IMR-90 (cell line): ENCODE data around the gene KMT2E. TPM values are rescaled to one million over a fixed set of nuclear protein-coding genes. Genes with fewer than 3 reads are reported as not detected.

Source experiments
- ATAC-seq: fragments of 200-7000 bp; cut with Tn5 transposase; 2 replicates; pipeline ENCODE4 v1.9.1; 2020; ENCODE audit warnings: low read depth, mild to moderate bottlenecking, moderate library complexity
- BruUV-seq: library from RNA; stranded (reverse); fragments of 400-500 nt; replicated peaks from 2 replicates; lab custom pipeline; 2021; lab: Mats Ljungman, UMichigan
- CTCF ChIA-PET: fragments of 300-600 bp; formaldehyde crosslinking; extraction: SDS; loops from one replicate; lab custom pipeline; 2021; ENCODE audit warnings: antibody characterized with exemption; lab: Yijun Ruan, JAX
- POLR2A ChIA-PET: fragments of 300-600 bp; sonication (Branson Sonifier 250); formaldehyde crosslinking; loops from one replicate; lab custom pipeline; 2022; ENCODE audit warnings: antibody characterized with exemption; ENCODE audit not compliant: unreplicated experiment; lab: Charles Lee
- DNase-seq: peaks from one replicate; pipeline ENCODE4 v3.0.0; 2013
- H2AFZ ChIP-seq: replicated peaks from 2 replicates; pipeline ENCODE3; 2013; ENCODE audit warnings: low read length, mild to moderate bottlenecking; ENCODE audit not compliant: poor library complexity
- H2AK5ac ChIP-seq: 2 replicates; pipeline ENCODE4 v1.6.1; 2013; ENCODE audit warnings: low read depth, low read length, inconsistent platforms
- H2AK9ac ChIP-seq: replicated peaks from 2 replicates; pipeline ENCODE3; 2013; ENCODE audit warnings: mild to moderate bottlenecking, low read depth, low read length, moderate library complexity; ENCODE audit not compliant: poor library complexity
- H2BK120ac ChIP-seq: 2 replicates; pipeline ENCODE4 v1.6.1; 2013; ENCODE audit warnings: low read depth, low read length, inconsistent platforms
- H2BK15ac ChIP-seq: 3 replicates; pipeline ENCODE4 v1.6.1; 2013; ENCODE audit warnings: low read depth, low read length, inconsistent platforms
- H2BK20ac ChIP-seq: 2 replicates; pipeline ENCODE4 v1.6.1; 2013; ENCODE audit warnings: low read depth, mild to moderate bottlenecking, inconsistent platforms, low read length, moderate library complexity
- H2BK5ac ChIP-seq: 2 replicates; pipeline ENCODE4 v1.6.1; 2013; ENCODE audit warnings: mild to moderate bottlenecking, low read depth, low read length, inconsistent platforms; ENCODE audit not compliant: poor library complexity, severe bottlenecking
- H3K14ac ChIP-seq: replicated peaks from 2 replicates; pipeline ENCODE4 v1.6.1; 2013; ENCODE audit warnings: low read depth, low read length, inconsistent platforms
- H3K18ac ChIP-seq: 2 replicates; pipeline ENCODE4 v1.6.1; 2013; ENCODE audit warnings: low read depth, low read length, control low read depth
- H3K23ac ChIP-seq: 2 replicates; pipeline ENCODE4 v1.6.1; 2013; ENCODE audit warnings: low read depth, low read length, inconsistent platforms
- H3K27ac ChIP-seq: 2 replicates; pipeline ENCODE4 v1.5.1; 2013; ENCODE audit warnings: mild to moderate bottlenecking, control low read depth, low read length; ENCODE audit not compliant: insufficient read depth
- H3K27me3 ChIP-seq: 2 replicates; pipeline ENCODE4 v1.6.1; 2013; ENCODE audit warnings: low read length; ENCODE audit not compliant: control insufficient read depth, insufficient read depth
- H3K36me3 ChIP-seq: 2 replicates; pipeline ENCODE4 v1.6.1; 2013; ENCODE audit warnings: low read length, mixed read lengths; ENCODE audit not compliant: control insufficient read depth, insufficient read depth
- H3K4ac ChIP-seq: 2 replicates; pipeline ENCODE4 v1.6.1; 2013; ENCODE audit warnings: low read depth, low read length, inconsistent platforms
- H3K4me1 ChIP-seq: 2 replicates; pipeline ENCODE4 v1.6.1; 2013; ENCODE audit warnings: low read length, mixed read lengths; ENCODE audit not compliant: control insufficient read depth, insufficient read depth
- H3K4me2 ChIP-seq: 2 replicates; pipeline ENCODE4 v1.6.1; 2013; ENCODE audit warnings: low read depth, mild to moderate bottlenecking, control low read depth, low read length, moderate library complexity
- H3K4me3 ChIP-seq: 2 replicates; pipeline ENCODE4 v1.5.1; 2013; ENCODE audit warnings: low read depth, mild to moderate bottlenecking, control low read depth, low read length, moderate library complexity; ENCODE audit not compliant: insufficient read depth
- H3K56ac ChIP-seq: 2 replicates; pipeline ENCODE4 v1.6.1; 2013; ENCODE audit warnings: low read length, inconsistent platforms; ENCODE audit not compliant: insufficient read depth; ENCODE audit errors: extremely low read depth
- H3K79me1 ChIP-seq, 2 experiments: 2 replicates each; pipeline ENCODE4 v1.6.1; 2013; ENCODE audit warnings: low read length in 2 of 2, inconsistent platforms in 1 of 2, low read depth in 1 of 2
- H3K9ac ChIP-seq: 2 replicates; pipeline ENCODE4 v1.6.1; 2013; ENCODE audit warnings: low read depth, low read length, control low read depth
- H3K9me1 ChIP-seq: 2 replicates; pipeline ENCODE4 v1.6.1; 2013; ENCODE audit warnings: low read length, inconsistent platforms; ENCODE audit not compliant: insufficient read depth
- H3K9me3 ChIP-seq: 2 replicates; pipeline ENCODE4 v1.6.1; 2013; ENCODE audit warnings: low read length; ENCODE audit not compliant: control insufficient read depth, insufficient read depth
- H4K20me1 ChIP-seq: 2 replicates; pipeline ENCODE4 v1.6.1; 2013; ENCODE audit warnings: low read length, inconsistent platforms; ENCODE audit not compliant: insufficient read depth
- H4K5ac ChIP-seq: 2 replicates; pipeline ENCODE4 v1.6.1; 2013; ENCODE audit warnings: mild to moderate bottlenecking, low read depth, low read length, control low read depth
- H4K8ac ChIP-seq, 2 experiments: 2 replicates each; pipeline ENCODE4 v1.6.1; 2013; ENCODE audit warnings: low read depth in 2 of 2, low read length in 2 of 2, control low read depth in 1 of 2, inconsistent platforms in 1 of 2
- H4K91ac ChIP-seq: 2 replicates; pipeline ENCODE4 v1.6.1; 2013; ENCODE audit warnings: low read depth, low read length, inconsistent platforms; ENCODE audit not compliant: insufficient read depth
- BHLHE40 ChIP-seq: fragments of 150-350 bp; IDR thresholded peaks from 2 replicates; pipeline ENCODE4 v1.6.1; 2016; ENCODE audit warnings: mild to moderate bottlenecking, low read depth, low read length
- CEBPB ChIP-seq: IDR thresholded peaks from 2 replicates; pipeline ENCODE4 v1.6.1; 2012; ENCODE audit warnings: low read depth, low read length, improper control_type of control experiment
- CHD1 ChIP-seq: IDR thresholded peaks from 2 replicates; pipeline ENCODE4 v1.6.1; 2012; ENCODE audit warnings: low read depth, low read length, improper control_type of control experiment
- FOS ChIP-seq: fragments of 150-350 bp; IDR thresholded peaks from 2 replicates; pipeline ENCODE4 v1.6.1; 2016; ENCODE audit warnings: low read depth, low read length
- MAFK ChIP-seq: IDR thresholded peaks from 2 replicates; pipeline ENCODE4 v1.6.1; 2012; ENCODE audit warnings: low read depth, low read length, improper control_type of control experiment
- MAZ ChIP-seq: IDR thresholded peaks from 2 replicates; pipeline ENCODE4 v1.6.1; 2012; ENCODE audit warnings: low read depth, mild to moderate bottlenecking, low read length, improper control_type of control experiment, moderate library complexity, borderline replicate concordance
- MXI1 ChIP-seq: IDR thresholded peaks from 2 replicates; pipeline ENCODE4 v1.6.1; 2012; ENCODE audit warnings: low read depth, mild to moderate bottlenecking, low read length, moderate library complexity, borderline replicate concordance
- NFE2L2 ChIP-seq: fragments of 150-350 bp; IDR thresholded peaks from 2 replicates; pipeline ENCODE4 v1.6.1; 2016; ENCODE audit warnings: low read depth, mild to moderate bottlenecking, low read length
- POLR2A ChIP-seq: IDR thresholded peaks from 2 replicates; pipeline ENCODE4 v1.6.1; 2012; ENCODE audit warnings: mild to moderate bottlenecking, low read depth, low read length
- RAD21 ChIP-seq: IDR thresholded peaks from 2 replicates; pipeline ENCODE4 v1.6.1; 2012; ENCODE audit warnings: low read length, improper control_type of control experiment
- RCOR1 ChIP-seq: IDR thresholded peaks from 2 replicates; pipeline ENCODE4 v1.6.1; 2012; ENCODE audit warnings: mild to moderate bottlenecking, low read length, improper control_type of control experiment; ENCODE audit not compliant: insufficient replicate concordance
- RFX5 ChIP-seq: IDR thresholded peaks from 2 replicates; pipeline ENCODE4 v1.8.0; 2012; ENCODE audit warnings: low read depth, mild to moderate bottlenecking, low read length, moderate library complexity
- SMC3 ChIP-seq: fragments of 150-350 bp; IDR thresholded peaks from 2 replicates; pipeline ENCODE4 v1.6.1; 2016; ENCODE audit warnings: low read depth, mild to moderate bottlenecking, antibody characterized with exemption, low read length, moderate library complexity
- USF2 ChIP-seq: fragments of 150-350 bp; IDR thresholded peaks from 2 replicates; pipeline ENCODE4 v1.6.1; 2017; ENCODE audit warnings: mild to moderate bottlenecking, antibody characterized with exemption, low read length, low read depth
- WGBS, 2 experiments: methylation state at CpG; one replicate each; pipeline versions ENCODE4 v1.1.5 to v1.1.7; 2013; ENCODE audit warnings: missing lambda C conversion rate in 2 of 2; ENCODE audit not compliant: insufficient read length in 1 of 2; ENCODE audit errors: extremely low coverage in 2 of 2; 5-methylcytosine and 5-hydroxymethylcytosine counted together
- dilution Hi-C: fragments of 300-500 bp; cut with HindIII; formaldehyde crosslinking; loops from one replicate; pipeline ENCODE4 v1.14.3; 2018; ENCODE audit warnings: low sequenced_read_pairs; ENCODE audit not compliant: unreplicated experiment
- in situ Hi-C: fragments of 300-500 bp; cut with MboI; formaldehyde crosslinking; loops from 3 replicates; pipeline ENCODE4 v1.14.3; 2019; ENCODE audit warnings: low sequenced_read_pairs, inconsistent platforms, mixed read lengths
- intact Hi-C: fragments of 100-400 bp; cut with micrococcal nuclease; formaldehyde crosslinking; loops from 2 replicates; pipeline ENCODE4 v1.10.0; 2022
- polyA plus RNA-seq, 3 experiments: library from polyadenylated mRNA; depleted of rRNA; stranded (reverse); fragments of >200 nt; gene quantifications; 2 replicates each; pipeline ENCODE4 v1.2.3, GENCODE V29; 2012; ENCODE audit warnings: low replicate concordance in 1 of 3
- total RNA-seq: library from RNA; depleted of rRNA; stranded (reverse); fragments of >200 nt; gene quantifications from 2 replicates; pipeline ENCODE4 v1.2.3, GENCODE V29; 2012
- TF ChIP-seq, protein P1 (sequence below): conservative IDR thresholded peaks from 2 replicates; pipeline ENCODE4 v1.5.1; 2012; ENCODE audit warnings: mild to moderate bottlenecking, low read depth, low read length, improper control_type of control experiment
- TF ChIP-seq, protein P2 (sequence below): fragments of 150-350 bp; IDR thresholded peaks from 2 replicates; pipeline ENCODE4 v1.6.1; 2016; ENCODE audit warnings: low read depth, mild to moderate bottlenecking, low read length, moderate library complexity, borderline replicate concordance

The KMT2E gene
- total and polyA plus RNA-seq, 2 of the 4 experiments (the other 2 are of a cell fraction): 16.8 to 79.2 TPM

GRCh38 chr7:105141068-105141467, 127.1 kb downstream of the KMT2E start:
- peak; percentile 68 for ATAC-seq

More at GRCh38 chr7:105141068-105141467, 127.1 kb downstream of the KMT2E start:
- H3K4me3 ChIP-seq: no peak overlapping the region
- peaks cover 11 to 53% of the 10 kb centered on the region in 2 experiments for H3K79me1 ChIP-seq
- DNase-seq: peak; percentile 54
- TF ChIP-seq, protein P1, sequence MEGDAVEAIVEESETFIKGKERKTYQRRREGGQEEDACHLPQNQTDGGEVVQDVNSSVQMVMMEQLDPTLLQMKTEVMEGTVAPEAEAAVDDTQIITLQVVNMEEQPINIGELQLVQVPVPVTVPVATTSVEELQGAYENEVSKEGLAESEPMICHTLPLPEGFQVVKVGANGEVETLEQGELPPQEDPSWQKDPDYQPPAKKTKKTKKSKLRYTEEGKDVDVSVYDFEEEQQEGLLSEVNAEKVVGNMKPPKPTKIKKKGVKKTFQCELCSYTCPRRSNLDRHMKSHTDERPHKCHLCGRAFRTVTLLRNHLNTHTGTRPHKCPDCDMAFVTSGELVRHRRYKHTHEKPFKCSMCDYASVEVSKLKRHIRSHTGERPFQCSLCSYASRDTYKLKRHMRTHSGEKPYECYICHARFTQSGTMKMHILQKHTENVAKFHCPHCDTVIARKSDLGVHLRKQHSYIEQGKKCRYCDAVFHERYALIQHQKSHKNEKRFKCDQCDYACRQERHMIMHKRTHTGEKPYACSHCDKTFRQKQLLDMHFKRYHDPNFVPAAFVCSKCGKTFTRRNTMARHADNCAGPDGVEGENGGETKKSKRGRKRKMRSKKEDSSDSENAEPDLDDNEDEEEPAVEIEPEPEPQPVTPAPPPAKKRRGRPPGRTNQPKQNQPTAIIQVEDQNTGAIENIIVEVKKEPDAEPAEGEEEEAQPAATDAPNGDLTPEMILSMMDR: peak; percentile 44
- TF ChIP-seq POLR2A (no peak), RAD21 (peak; percentile 55), SMC3 (peak; percentile 50), CEBPB (no peak), RFX5 (no peak), BHLHE40 (no peak), MAZ (no peak), MAFK (no peak), CHD1 (no peak), MXI1 (no peak), USF2 (no peak), RCOR1 (no peak), FOS (no peak), NFE2L2 (no peak)
- TF ChIP-seq, protein P2, sequence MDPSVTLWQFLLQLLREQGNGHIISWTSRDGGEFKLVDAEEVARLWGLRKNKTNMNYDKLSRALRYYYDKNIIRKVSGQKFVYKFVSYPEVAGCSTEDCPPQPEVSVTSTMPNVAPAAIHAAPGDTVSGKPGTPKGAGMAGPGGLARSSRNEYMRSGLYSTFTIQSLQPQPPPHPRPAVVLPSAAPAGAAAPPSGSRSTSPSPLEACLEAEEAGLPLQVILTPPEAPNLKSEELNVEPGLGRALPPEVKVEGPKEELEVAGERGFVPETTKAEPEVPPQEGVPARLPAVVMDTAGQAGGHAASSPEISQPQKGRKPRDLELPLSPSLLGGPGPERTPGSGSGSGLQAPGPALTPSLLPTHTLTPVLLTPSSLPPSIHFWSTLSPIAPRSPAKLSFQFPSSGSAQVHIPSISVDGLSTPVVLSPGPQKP: no peak
- no peak overlapping the region for H3K27ac ChIP-seq
- H3K23ac ChIP-seq: no peak overlapping the region
- H2AK5ac ChIP-seq: no peak overlapping the region
- ChIA-PET POLR2A (no interaction called here), CTCF (interaction anchor here (0.6 to 1.1 kb wide), 3 partner anchors 10 to 194 kb away, joined by 3 to 4 read pairs (median 3); no protein-coding TSS in a partner anchor)
- no peaks in the 10 kb centered on the region for H3K9me3 ChIP-seq
- no CpG with 5 or more reads among the region's 6 CpGs for WGBS, 2 experiments
- peaks cover 12% of the 10 kb centered on the region for H3K9me1 ChIP-seq
- H3K27me3 ChIP-seq: no peaks in the 10 kb centered on the region
- no peak overlapping the region for H3K4ac ChIP-seq
- H3K14ac ChIP-seq: no peak overlapping the region
- H2AK9ac ChIP-seq: no peak overlapping the region
- peaks cover 18% of the 10 kb centered on the region; the same call in 1 of the 2 replicates for H4K20me1 ChIP-seq
- H4K91ac ChIP-seq: no peak overlapping the region
- H2BK5ac ChIP-seq: no peak overlapping the region
- dilution Hi-C loops (no loop called here), intact Hi-C loops (loop anchor here (5.0 to 10.0 kb wide), 3 partner anchors 196 to 904 kb away; no protein-coding TSS in a partner anchor), in situ Hi-C loops (loop anchor here (25.0 kb wide), 1 partner anchor 196 kb away; no protein-coding TSS in a partner anchor)
- H3K9ac ChIP-seq: no peak overlapping the region
- H3K4me1 ChIP-seq: peaks cover 4% of the 10 kb centered on the region
- H3K56ac ChIP-seq: no peak overlapping the region
- peaks cover 20% of the 10 kb centered on the region for H3K36me3 ChIP-seq
- H2BK20ac ChIP-seq: no peak overlapping the region
- no TSS peak for BruUV-seq
- no peak overlapping the region for H2AFZ ChIP-seq
- H3K4me2 ChIP-seq: no peak overlapping the region
- no peak overlapping the region for H2BK15ac ChIP-seq
- no peak overlapping the region for H2BK120ac ChIP-seq
- H4K5ac ChIP-seq: no peak overlapping the region
- H4K8ac ChIP-seq: no peak overlapping the region
- no peak overlapping the region for H3K18ac ChIP-seq
